Epithelial cell of umbilical artery (primary cell): Measurements from ENCODE around the gene OR52A1. TPM values are rescaled to one million over a fixed set of nuclear protein-coding genes. Genes with fewer than 3 reads are reported as not detected.

Experiments
- total RNA-seq: library from RNA; depleted of rRNA; stranded (reverse); fragments of >200 nt; gene quantifications from 2 replicates; pipeline ENCODE4 v1.2.3, GENCODE V29; 2014

OR52A1 gene
- not detected in 2 replicates for total RNA-seq

DNA sequence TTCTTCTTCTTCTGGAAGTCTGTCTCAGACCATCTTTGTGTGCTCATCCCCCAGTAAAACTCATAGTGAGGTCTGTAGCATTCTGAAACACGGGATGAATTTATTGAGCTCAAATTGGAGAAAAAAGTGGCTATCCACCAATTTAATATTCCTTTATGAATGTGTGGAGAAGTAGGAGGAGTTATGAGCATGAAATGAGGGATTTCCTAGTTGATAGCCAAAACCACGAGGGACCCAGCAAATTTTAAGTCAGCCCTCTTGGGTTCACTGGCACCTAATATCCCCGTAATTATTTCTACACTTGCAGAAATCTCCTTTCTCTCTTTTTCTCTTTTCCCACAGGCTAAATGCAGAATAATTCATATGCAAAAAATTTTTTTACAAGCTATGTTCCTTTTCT lies at the start of gene OR52A1:
OR52A1 (minus strand) TSS at position 101 of the 400 bp plus-strand sequence. CDS start 2,388 bp downstream, outside the sequence.

DNA sequence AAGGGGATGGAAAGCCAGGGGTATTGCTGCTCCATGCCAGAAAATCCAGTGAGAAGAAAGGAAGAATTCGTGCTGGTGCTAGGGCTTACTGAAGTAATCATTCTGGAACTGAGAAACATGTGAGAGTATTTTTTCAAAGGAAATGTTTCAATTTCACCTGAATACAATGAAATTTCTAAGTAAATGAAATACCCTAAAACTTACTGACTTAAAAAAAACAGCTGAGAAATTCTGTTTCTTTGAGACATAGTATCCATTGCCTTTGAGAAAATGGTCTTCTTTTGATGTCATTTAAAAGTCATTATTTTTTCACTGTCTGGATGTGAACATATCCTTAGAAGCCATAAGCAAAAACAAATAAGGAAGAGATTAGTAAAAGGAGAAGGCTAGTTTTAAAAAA lies 46.0 kb upstream of the OR52A1 start, which contains the start of gene OR51V1:
OR51V1 (minus strand) TSS at position 101 of the 400 bp plus-strand sequence; CDS start at position 101, 0 bp downstream.

DNA sequence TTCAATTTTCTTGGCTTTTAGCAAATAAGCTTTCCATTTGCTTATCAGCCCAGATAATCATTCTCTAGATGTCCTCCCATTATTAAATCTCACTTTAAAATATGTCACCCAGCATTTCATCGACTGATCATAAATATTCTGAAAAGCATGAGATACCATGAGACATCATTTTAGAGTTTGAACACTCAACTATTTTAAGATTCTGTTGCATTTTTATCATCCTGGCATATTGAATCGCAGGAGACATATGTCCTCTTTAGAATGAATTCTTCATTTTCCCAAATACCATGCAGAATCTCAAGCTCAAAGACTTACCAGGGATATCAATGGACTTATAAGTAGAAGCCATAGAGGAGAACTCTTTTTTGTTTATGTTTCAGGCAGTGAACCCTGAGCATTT lies 16.6 kb downstream of the OR52A1 start, which contains the start of gene OR52A5:
OR52A5 (minus strand) TSS at position 361 of the 400 bp plus-strand sequence. CDS start 5,714 bp downstream, outside the sequence.

Other genes with a start within 250 kb of the OR52A1 start
- not detected in 2 replicates for gene OR51G2, start 235.4 kb downstream of the OR52A1 start, total RNA-seq
- not detected in 2 replicates for gene OR51G1, start 230.4 kb downstream of the OR52A1 start, total RNA-seq
- gene OR51A4, start 207.2 kb downstream of the OR52A1 start, total RNA-seq = not detected in 2 replicates
- not detected in 2 replicates for gene OR51A2, start 199.0 kb downstream of the OR52A1 start, total RNA-seq
- not detected in 2 replicates for gene OR51L1, start 159.9 kb downstream of the OR52A1 start, total RNA-seq
- gene OR52J3, start 108.2 kb downstream of the OR52A1 start, total RNA-seq = not detected in 2 replicates
- not detected in 2 replicates for gene OR52E2, start 95.1 kb downstream of the OR52A1 start, total RNA-seq
- not detected in 2 replicates for gene OR52E1, start 85.2 kb downstream of the OR52A1 start, total RNA-seq
- not detected in 2 replicates for gene OR52A5, start 16.4 kb downstream of the OR52A1 start, total RNA-seq
- gene OR51V1, start 45.9 kb upstream of the OR52A1 start, total RNA-seq = not detected in 2 replicates
- gene HBB, start 72.3 kb upstream of the OR52A1 start, total RNA-seq = not detected in 2 replicates
- not detected in 2 replicates for gene HBD, start 79.7 kb upstream of the OR52A1 start, total RNA-seq
- gene HBG1, start 95.1 kb upstream of the OR52A1 start, total RNA-seq = not detected in 2 replicates
- not detected in 2 replicates for gene HBG2, start 100.0 kb upstream of the OR52A1 start, total RNA-seq
- not detected in 2 replicates for gene HBE1, start 115.2 kb upstream of the OR52A1 start, total RNA-seq
- gene OR51B4, start 147.2 kb upstream of the OR52A1 start, total RNA-seq = not detected in 2 replicates
- not detected in 2 replicates for gene OR51B2, start 169.5 kb upstream of the OR52A1 start, total RNA-seq
- not detected in 2 replicates for gene OR51B5, start 188.8 kb upstream of the OR52A1 start, total RNA-seq
- gene OR51B6, start 196.8 kb upstream of the OR52A1 start, total RNA-seq = not detected in 2 replicates
- not detected in 2 replicates for gene OR51M1, start 229.1 kb upstream of the OR52A1 start, total RNA-seq